KOPT-K1 (cell line): ENCODE results near the gene KLHL26.
A peak's percentile ranks its signal among the peaks of the same experiment; 100 is the strongest.

Experiments used
- H3K27ac ChIP-seq: fragments of 200-600 bp; sonication (generic); 2 replicates; pipeline ENCODE4 v1.5.1; 2016; ENCODE audit warnings: antibody characterized with exemption, mild to moderate bottlenecking, low read depth, low read length; ENCODE audit not compliant: poor library complexity, severe bottlenecking
- H3K36me3 ChIP-seq: fragments of 200-600 bp; sonication (generic); 2 replicates; pipeline ENCODE4 v1.5.1; 2017; ENCODE audit warnings: antibody characterized with exemption, mild to moderate bottlenecking, low read length, moderate library complexity; ENCODE audit not compliant: insufficient read depth
- H3K9me3 ChIP-seq: fragments of 200-600 bp; sonication (generic); 2 replicates; pipeline ENCODE4 v1.5.1; 2017; ENCODE audit warnings: antibody characterized with exemption, low read length, mild to moderate bottlenecking; ENCODE audit not compliant: insufficient read depth, poor library complexity, severe bottlenecking

Gene KLHL26

DNA sequence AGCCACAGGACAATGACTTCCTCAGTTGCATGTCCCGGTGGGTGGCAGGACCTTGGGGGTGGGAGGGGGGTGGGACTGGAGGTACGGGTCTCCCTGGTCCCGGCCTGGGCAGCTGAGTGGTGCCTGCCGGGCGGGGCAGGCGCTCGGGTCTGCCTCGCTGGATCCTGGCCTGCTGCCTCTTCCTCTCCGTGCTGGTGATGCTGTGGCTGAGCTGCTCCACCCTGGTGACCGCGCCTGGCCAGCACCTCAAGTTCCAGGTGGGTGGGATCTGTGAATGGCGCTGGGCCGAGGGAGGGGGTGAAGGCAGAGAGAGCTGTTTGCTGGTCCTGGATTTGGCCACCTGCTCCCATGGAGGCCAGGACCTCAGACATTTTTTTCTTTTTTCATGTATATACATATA is 18.6 kb upstream of the KLHL26 start:
- H3K9me3 ChIP-seq = no peaks in the 10 kb centered on the region
- no peak overlapping the region for H3K27ac ChIP-seq
- no peaks in the 10 kb centered on the region for H3K36me3 ChIP-seq

DNA sequence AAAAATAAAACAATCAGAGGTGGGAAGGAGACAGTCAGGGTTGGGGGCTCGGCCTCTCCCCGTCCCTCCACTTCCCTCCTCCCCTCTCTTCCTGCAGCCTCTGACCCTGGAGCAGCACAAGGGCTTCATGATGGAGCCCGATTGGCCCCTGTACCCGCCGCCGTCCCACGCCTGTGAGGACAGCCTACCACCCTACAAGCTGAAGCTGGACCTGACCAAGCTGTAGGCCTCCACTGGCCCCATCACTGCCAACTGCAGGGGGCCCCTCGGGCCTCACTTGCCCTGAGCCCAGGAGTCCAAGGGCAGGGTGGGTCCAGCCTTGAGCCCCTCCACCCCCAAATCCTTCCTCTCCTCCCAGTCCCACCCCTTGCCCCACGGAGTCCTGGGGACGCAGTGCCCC is 16.5 kb upstream of the KLHL26 start:
- Histone ChIP-seq H3K36me3 (no peaks in the 10 kb centered on the region), H3K27ac (no peak overlapping the region), H3K9me3 (no peaks in the 10 kb centered on the region)

GRCh38 chr19:18620902-18621301 is 15.9 kb upstream of the KLHL26 start:
- no peaks in the 10 kb centered on the region for H3K9me3 ChIP-seq
- no peak overlapping the region for H3K27ac ChIP-seq
- H3K36me3 ChIP-seq = no peaks in the 10 kb centered on the region

GRCh38 chr19:18626906-18627305 is 9.9 kb upstream of the KLHL26 start:
- Histone ChIP-seq H3K36me3 (no peaks in the 10 kb centered on the region), H3K27ac (no peak overlapping the region)

GRCh38 chr19:18629166-18630088 is 7.4 kb upstream of the KLHL26 start:
- no peaks in the 10 kb centered on the region for H3K36me3 ChIP-seq
- no peaks in the 10 kb centered on the region for H3K9me3 ChIP-seq
- no peak overlapping the region for H3K27ac ChIP-seq

More at GRCh38 chr19:18626906-18627305, 9.9 kb upstream of the KLHL26 start:
- H3K9me3 ChIP-seq = no peaks in the 10 kb centered on the region

DNA sequence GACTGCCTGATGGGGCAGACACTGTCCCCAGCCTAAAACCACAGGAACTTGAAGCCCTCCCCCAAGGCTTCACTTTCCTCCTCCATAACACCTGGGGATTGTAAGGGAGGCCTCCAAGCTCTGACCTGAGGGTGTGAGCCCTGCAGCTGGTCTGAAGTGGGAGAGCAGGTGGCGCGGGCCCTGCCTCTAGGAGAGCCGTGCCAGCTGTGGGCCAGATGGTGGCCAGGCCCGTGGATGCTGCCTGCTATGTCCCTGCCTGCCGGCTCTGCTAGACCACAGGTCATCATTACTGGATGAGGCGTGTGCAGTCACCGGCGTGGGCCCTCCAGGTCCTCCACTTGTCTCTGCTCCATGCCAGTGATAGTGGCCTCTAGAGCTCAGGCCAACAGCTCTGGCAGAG is 3.5 kb upstream of the KLHL26 start:
- no peaks in the 10 kb centered on the region for H3K36me3 ChIP-seq
- H3K9me3 ChIP-seq = no peaks in the 10 kb centered on the region
- no peak overlapping the region for H3K27ac ChIP-seq

GRCh38 chr19:18634612-18635297 is 2.1 kb upstream of the KLHL26 start:
- no peaks in the 10 kb centered on the region for H3K36me3 ChIP-seq
- no peaks in the 10 kb centered on the region for H3K9me3 ChIP-seq
- no peak overlapping the region for H3K27ac ChIP-seq

- H3K9me3 ChIP-seq = no peaks in the 10 kb centered on the region
- no peaks in the 10 kb centered on the region for H3K36me3 ChIP-seq
- H3K27ac ChIP-seq = no peak overlapping the region
Measured at GRCh38 chr19:18635831-18636182, 1.0 kb upstream of the KLHL26 start.

DNA sequence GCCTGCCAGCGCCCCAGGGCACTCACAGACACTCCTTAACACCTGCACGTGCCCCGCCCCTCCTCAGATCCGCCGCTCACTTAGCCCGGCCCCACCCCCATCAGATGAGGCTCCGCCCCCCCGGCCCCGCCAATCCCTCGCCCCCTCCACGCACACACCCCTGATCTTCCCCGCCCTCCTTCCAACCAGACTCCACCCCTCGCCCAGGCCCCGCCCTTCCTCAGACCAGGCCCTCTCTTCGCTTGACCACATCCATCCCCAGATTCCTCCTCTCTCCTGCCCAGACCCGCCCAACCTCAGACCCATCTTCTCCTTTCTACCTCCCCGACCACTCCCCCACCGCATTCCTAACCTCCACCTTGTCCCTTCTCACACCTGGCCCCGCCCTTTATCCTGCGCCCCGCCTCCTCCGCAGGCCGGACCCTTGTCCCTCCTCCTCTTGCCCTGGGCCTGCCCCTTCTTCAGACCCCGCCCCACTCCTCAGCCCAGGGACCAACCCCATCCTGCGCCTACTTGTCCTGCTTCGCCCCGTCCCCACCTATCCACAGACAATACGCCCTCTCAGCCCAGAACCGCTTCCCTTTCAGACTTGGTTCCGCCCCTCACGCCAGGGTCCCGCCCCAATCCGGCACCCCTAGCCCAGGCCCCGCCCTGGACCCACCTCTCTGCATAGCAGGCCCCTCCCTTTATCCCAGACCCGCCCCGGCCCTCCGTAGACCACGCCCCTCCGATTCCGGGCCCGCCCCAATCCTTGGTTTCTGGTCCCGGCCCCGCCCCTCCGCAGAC is 452 bp upstream of the KLHL26 start:
- H3K36me3 ChIP-seq = no peaks in the 10 kb centered on the region
- H3K27ac ChIP-seq = peak overlapping the region; percentile 73
- no peaks in the 10 kb centered on the region for H3K9me3 ChIP-seq

GRCh38 chr19:18637673-18638630 is 1.1 kb downstream of the KLHL26 start:
- Histone ChIP-seq H3K9me3 (no peaks in the 10 kb centered on the region), H3K27ac (peak overlapping the region; percentile 73), H3K36me3 (no peaks in the 10 kb centered on the region)

GRCh38 chr19:18639706-18640243 is 2.9 kb downstream of the KLHL26 start:
- Histone ChIP-seq H3K27ac (no peak overlapping the region), H3K36me3 (no peaks in the 10 kb centered on the region), H3K9me3 (no peaks in the 10 kb centered on the region)

DNA sequence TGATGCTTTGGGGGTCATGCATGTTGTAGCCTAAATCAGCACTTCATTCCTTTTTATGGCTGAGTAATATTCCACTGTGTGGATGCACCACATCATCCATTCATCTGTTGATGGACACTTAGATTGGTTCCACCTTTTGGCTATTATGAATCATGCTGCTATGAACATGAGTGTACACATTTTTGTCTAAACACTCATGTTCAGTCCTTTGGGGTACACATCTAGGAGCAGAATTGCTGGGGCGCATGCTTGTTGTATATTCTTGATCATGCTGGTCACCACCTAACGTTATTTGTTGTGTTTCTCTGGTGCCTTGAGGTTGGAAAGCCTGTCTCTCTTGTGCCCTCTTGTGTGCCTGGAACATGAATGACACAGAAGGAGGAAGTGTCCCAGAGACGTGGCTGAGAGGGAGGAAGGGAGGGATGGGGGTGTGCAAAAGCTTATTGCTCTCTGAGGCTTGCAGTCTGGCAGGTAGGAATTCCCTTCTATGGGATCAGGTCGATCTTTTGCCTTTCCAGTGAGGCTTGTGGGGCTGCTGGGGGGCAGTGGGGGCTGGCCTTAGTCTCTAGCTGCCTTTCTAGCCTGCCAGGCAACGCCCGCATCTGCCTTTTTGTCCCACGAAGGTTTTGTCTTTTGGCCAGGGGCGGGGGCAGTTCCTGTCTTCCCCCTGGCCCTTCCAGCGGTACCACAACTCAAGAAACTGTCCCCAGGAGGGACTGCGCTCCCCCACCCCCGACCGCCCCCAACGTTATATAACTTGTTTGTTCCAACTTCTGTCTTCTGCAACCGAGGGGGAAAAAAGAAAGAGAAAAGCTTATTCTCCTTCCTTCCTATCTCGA is 7.6 kb downstream of the KLHL26 start:
- Histone ChIP-seq H3K9me3 (no peaks in the 10 kb centered on the region), H3K36me3 (peaks cover 4% of the 10 kb centered on the region; the same call in 1 of the 2 replicates), H3K27ac (no peak overlapping the region)

DNA sequence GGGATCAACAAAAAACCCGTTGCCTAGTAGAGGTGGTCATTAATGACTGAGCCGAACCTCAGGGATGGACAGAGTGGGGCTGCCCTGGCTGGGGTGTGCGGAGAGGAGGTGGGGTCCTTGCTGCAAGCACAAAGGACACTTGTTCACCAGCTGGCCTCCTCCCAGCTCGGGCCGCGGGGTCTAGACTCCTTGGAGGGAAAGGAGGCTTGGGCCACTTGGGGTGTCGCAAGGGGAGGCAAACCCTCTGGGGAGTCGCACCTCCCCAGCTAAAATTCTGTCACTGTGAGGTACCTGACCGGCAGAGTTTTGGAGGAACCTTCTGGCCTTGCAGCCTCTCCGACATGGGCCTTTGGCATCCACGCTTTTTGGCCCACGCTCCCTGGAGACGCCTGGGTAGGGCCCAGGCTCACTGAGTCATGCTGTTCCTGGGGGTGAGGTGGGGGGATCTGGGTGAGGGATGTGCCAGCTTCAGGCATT is 8.2 kb downstream of the KLHL26 start:
- peaks cover 4% of the 10 kb centered on the region; the same call in 1 of the 2 replicates for H3K36me3 ChIP-seq
- no peaks in the 10 kb centered on the region for H3K9me3 ChIP-seq
- H3K27ac ChIP-seq = no peak overlapping the region
